Keratinocyte (primary cell): Measurements from ENCODE around the gene CCSER1. TPM values are rescaled to one million over a fixed set of nuclear protein-coding genes. Genes with fewer than 3 reads are reported as not detected.
"Not testable (repeated sequence)": the region's sequence is repeated elsewhere in the genome, so short reads cannot be mapped to it uniquely, and the experiment has no call there.

ENCODE experiments used
- DNase-seq: peaks from one replicate; pipeline ENCODE4 v3.0.0-alpha.2; 2011; ENCODE audit warnings: low read depth, missing footprints, low spot score
- FAIRE-seq: peaks from 2 replicates; lab custom pipeline; 2011; peaks lifted over from hg19 to GRCh38; lab: Jason Lieb, UNC
- H2AFZ ChIP-seq: 2 replicates; pipeline ENCODE4 v1.6.0; 2012; ENCODE audit warnings: low read length, control low read depth, inconsistent platforms; ENCODE audit not compliant: control insufficient read depth
- H3K27ac ChIP-seq: 2 replicates; pipeline ENCODE4 v1.5.1; 2011; ENCODE audit warnings: low read length; ENCODE audit not compliant: control insufficient read depth, insufficient read depth
- H3K27me3 ChIP-seq: 3 replicates; pipeline ENCODE4 v1.6.0; 2011; ENCODE audit warnings: low read length; ENCODE audit not compliant: control insufficient read depth, insufficient read depth; ENCODE audit errors: extremely low read depth
- H3K36me3 ChIP-seq, 2 experiments: 2 replicates in 1 of 2; 3 replicates in 1 of 2; pipeline ENCODE4 v1.5.1; 2011; ENCODE audit warnings: low read length in 2 of 2, mild to moderate bottlenecking in 1 of 2; ENCODE audit not compliant: control insufficient read depth in 2 of 2, insufficient read depth in 2 of 2; ENCODE audit errors: extremely low read depth in 1 of 2
- H3K4me1 ChIP-seq: 3 replicates; pipeline ENCODE4 v1.5.1; 2011; ENCODE audit warnings: low read length; ENCODE audit not compliant: control insufficient read depth, insufficient read depth; ENCODE audit errors: extremely low read depth
- H3K4me2 ChIP-seq: 3 replicates; pipeline ENCODE4 v1.6.0; 2011; ENCODE audit warnings: low read depth, low read length; ENCODE audit not compliant: control insufficient read depth, insufficient read depth; ENCODE audit errors: extremely low read depth
- H3K4me3 ChIP-seq, 3 experiments: fragments of 200-600 bp in 1 of 3; sonication (generic) in 1 of 3; 2 replicates in 2 of 3; 3 replicates in 1 of 3; pipeline ENCODE4 v1.5.1; 2011 to 2016; ENCODE audit warnings: low read length in 3 of 3, mild to moderate bottlenecking in 3 of 3, control low read depth in 2 of 3, inconsistent platforms in 1 of 3, low read depth in 1 of 3, mixed read lengths in 1 of 3, mixed run types in 1 of 3, moderate library complexity in 1 of 3; ENCODE audit not compliant: control insufficient read depth in 2 of 3, insufficient read depth in 2 of 3; ENCODE audit errors: extremely low read depth in 1 of 3
- H3K79me2 ChIP-seq: 2 replicates; pipeline ENCODE4 v1.6.0; 2012; ENCODE audit warnings: low read length; ENCODE audit not compliant: control insufficient read depth, insufficient read depth
- H3K9ac ChIP-seq: 3 replicates; pipeline ENCODE4 v1.6.0; 2011; ENCODE audit warnings: low read length; ENCODE audit not compliant: control insufficient read depth, insufficient read depth; ENCODE audit errors: extremely low read depth
- H3K9me1 ChIP-seq: 3 replicates; pipeline ENCODE4 v1.6.0; 2011; ENCODE audit warnings: low read length; ENCODE audit not compliant: control insufficient read depth, insufficient read depth; ENCODE audit errors: extremely low read depth
- H3K9me3 ChIP-seq: 2 replicates; pipeline ENCODE4 v1.5.1; 2012; ENCODE audit warnings: low read depth, low read length; ENCODE audit not compliant: control insufficient read depth
- H4K20me1 ChIP-seq: 3 replicates; pipeline ENCODE4 v1.6.0; 2011; ENCODE audit warnings: low read length; ENCODE audit not compliant: control insufficient read depth, insufficient read depth; ENCODE audit errors: extremely low read depth
- CTCF ChIP-seq, 3 experiments: IDR thresholded peaks in 1 of 3; conservative IDR thresholded peaks in 1 of 3; optimal IDR thresholded peaks in 1 of 3; 2 replicates in 2 of 3; 3 replicates in 1 of 3; pipeline versions ENCODE3 to v1.5.1; 2011; ENCODE audit warnings: low read length in 3 of 3, mild to moderate bottlenecking in 3 of 3, moderate library complexity in 2 of 3, control low read depth in 1 of 3, inconsistent platforms in 1 of 3; ENCODE audit not compliant: insufficient read depth in 2 of 3; ENCODE audit errors: extremely low read depth in 1 of 3
- EZH2 ChIP-seq: IDR thresholded peaks from one replicate; pipeline ENCODE4 v1.6.1; 2012; ENCODE audit warnings: inconsistent platforms, mild to moderate bottlenecking, low read length, moderate library complexity
- dilution Hi-C: fragments of 300-500 bp; cut with MboI; formaldehyde crosslinking; loops from one replicate; pipeline ENCODE4 v1.7.0; 2020; ENCODE audit warnings: low sequenced_read_pairs; ENCODE audit not compliant: extremely low pct_ligation_motif_present
- polyA plus RNA-seq, 5 experiments: library from polyadenylated mRNA; depleted of rRNA in 3 of 5; stranded (reverse) in 3 of 5; stranded (forward) in 1 of 5; unstranded in 1 of 5; fragments of >200 nt; gene quantifications; 1 replicate in 1 of 5; 2 replicates in 3 of 5; 3 replicates in 1 of 5; pipeline versions ENCODE4 v1.2.1 to v1.2.3, GENCODE V29; 2011 to 2012; ENCODE audit warnings: missing spikeins in 2 of 5, low read depth in 1 of 5, low replicate concordance in 1 of 5

The CCSER1 gene
- polyA plus RNA-seq, 1 donor (not counting 4 experiments of a cell fraction or from before 2014, with no cell fraction given): 1.2 TPM

- Histone ChIP-seq H3K4me2 (no peak overlapping the region), H3K36me3 (no peaks in the 10 kb centered on the region), H3K9me3 (no peaks in the 10 kb centered on the region), H4K20me1 (no peaks in the 10 kb centered on the region), H3K9ac (no peak overlapping the region), H3K27me3 (no peaks in the 10 kb centered on the region), H3K79me2 (no peaks in the 10 kb centered on the region), H2AFZ (no peak overlapping the region), H3K4me1 (no peaks in the 10 kb centered on the region), H3K9me1 (no peaks in the 10 kb centered on the region), H3K27ac (no peak overlapping the region), H3K4me3 (no peak overlapping the region)
- FAIRE-seq (peak; percentile 88), DNase-seq (peak; percentile 9)
- dilution Hi-C loops: no loop called here
- TF ChIP-seq CTCF (optimal IDR thresholded peaks at IDR 0.05 in 1 of 3, IDR thresholded peaks at IDR 0.05 in 1 of 3, conservative IDR thresholded peaks at IDR 0.05 in 1 of 3; ENCODE audit: extremely low read depth in 1 of 3, insufficient read depth in 2 of 3, low read length in 3 of 3): no peak
- no peak for TF ChIP-seq EZH2
Measured at GRCh38 chr4:91448668-91449330, 1321.6 kb downstream of the CCSER1 start.

- Histone ChIP-seq H3K79me2 (no peaks in the 10 kb centered on the region), H3K4me2 (no peak overlapping the region), H4K20me1 (no peaks in the 10 kb centered on the region), H2AFZ (no peak overlapping the region), H3K9ac (no peak overlapping the region), H3K4me1 (no peaks in the 10 kb centered on the region), H3K9me1 (no peaks in the 10 kb centered on the region), H3K9me3 (no peaks in the 10 kb centered on the region), H3K4me3 (no peak overlapping the region), H3K27me3 (no peaks in the 10 kb centered on the region), H3K27ac (no peak overlapping the region), H3K36me3 (no peaks in the 10 kb centered on the region)
- FAIRE-seq (no peak), DNase-seq (no peak)
- no peak for TF ChIP-seq CTCF (optimal IDR thresholded peaks at IDR 0.05 in 1 of 3, IDR thresholded peaks at IDR 0.05 in 1 of 3, conservative IDR thresholded peaks at IDR 0.05 in 1 of 3; ENCODE audit: extremely low read depth in 1 of 3, insufficient read depth in 2 of 3, low read length in 3 of 3)
- no peak for TF ChIP-seq EZH2
- dilution Hi-C loops: no loop called here
Measured at GRCh38 chr4:91454111-91454510, 1326.9 kb downstream of the CCSER1 start.

GRCh38 chr4:91462566-91462965 is 1335.4 kb downstream of the CCSER1 start:
- H3K36me3 ChIP-seq, DNase-seq, H2AFZ ChIP-seq, H3K4me1 ChIP-seq, H3K9me3 ChIP-seq, H3K27me3 ChIP-seq, FAIRE-seq, H3K9me1 ChIP-seq, dilution Hi-C loops, H3K79me2 ChIP-seq, H3K4me3 ChIP-seq, H4K20me1 ChIP-seq, H3K9ac ChIP-seq, H3K4me2 ChIP-seq, H3K27ac ChIP-seq: not testable (repeated sequence)
